ENCODE data around the gene CAMK1D.
A peak's percentile ranks its signal among the peaks of the same experiment; 100 is the strongest.
"Not testable (repeated sequence)": the region's sequence is repeated elsewhere in the genome, so short reads cannot be mapped to it uniquely, and the experiment has no call there.

Gene CAMK1D

GRCh38 chr10:12348870-12349628 lies at the start of gene CAMK1D:
CAMK1D (plus strand) TSS chr10:12349547.
- DNase-seq, result peak; percentile 83

- not testable (repeated sequence) for DNase-seq
Measured at GRCh38 chr10:12301036-12301435, 48.3 kb upstream of the CAMK1D start.

- DNase-seq, result peak; percentile 17
Measured at GRCh38 chr10:12308057-12308456, 41.3 kb upstream of the CAMK1D start.

GRCh38 chr10:12308736-12309375 lies 40.5 kb upstream of the CAMK1D start:
- no peak for DNase-seq

GRCh38 chr10:12309783-12310182 lies 39.6 kb upstream of the CAMK1D start:
- DNase-seq, result not testable (repeated sequence)

- DNase-seq, result no peak
Measured at GRCh38 chr10:12314836-12315235, 34.5 kb upstream of the CAMK1D start.

GRCh38 chr10:12319076-12319475 lies 30.3 kb upstream of the CAMK1D start:
- DNase-seq, result no peak

- DNase-seq, result no peak
Measured at GRCh38 chr10:12320892-12321291, 28.5 kb upstream of the CAMK1D start.

- no peak for DNase-seq
Measured at GRCh38 chr10:12321641-12322040, 27.7 kb upstream of the CAMK1D start.

- no peak for DNase-seq
Measured at GRCh38 chr10:12322583-12323131, 26.7 kb upstream of the CAMK1D start.

- no peak for DNase-seq
Measured at GRCh38 chr10:12324530-12324929, 24.8 kb upstream of the CAMK1D start.

GRCh38 chr10:12327074-12327473 lies 22.3 kb upstream of the CAMK1D start:
- no peak for DNase-seq

- no peak for DNase-seq
Measured at GRCh38 chr10:12327476-12327875, 21.9 kb upstream of the CAMK1D start.

- DNase-seq, result not testable (repeated sequence)
Measured at GRCh38 chr10:12328312-12328711, 21.0 kb upstream of the CAMK1D start.

GRCh38 chr10:12332572-12333379 lies 16.6 kb upstream of the CAMK1D start:
- no peak for DNase-seq

- peak; percentile 57 for DNase-seq
Measured at GRCh38 chr10:12333380-12334185, 15.8 kb upstream of the CAMK1D start.

- DNase-seq, result no peak
Measured at GRCh38 chr10:12334186-12334530, 15.2 kb upstream of the CAMK1D start.

GRCh38 chr10:12335169-12335568 lies 14.2 kb upstream of the CAMK1D start:
- not testable (repeated sequence) for DNase-seq

- DNase-seq, result no peak
Measured at GRCh38 chr10:12337453-12338372, 11.6 kb upstream of the CAMK1D start.

GRCh38 chr10:12338981-12339380 lies 10.4 kb upstream of the CAMK1D start:
- DNase-seq, result no peak

GRCh38 chr10:12340371-12340770 lies 9.0 kb upstream of the CAMK1D start:
- no peak for DNase-seq
